ENCODE results near the gene VAV3.
"Not testable (repeated sequence)": the region's sequence is repeated elsewhere in the genome, so short reads cannot be mapped to it uniquely, and the experiment has no call there.

VAV3 gene

DNA sequence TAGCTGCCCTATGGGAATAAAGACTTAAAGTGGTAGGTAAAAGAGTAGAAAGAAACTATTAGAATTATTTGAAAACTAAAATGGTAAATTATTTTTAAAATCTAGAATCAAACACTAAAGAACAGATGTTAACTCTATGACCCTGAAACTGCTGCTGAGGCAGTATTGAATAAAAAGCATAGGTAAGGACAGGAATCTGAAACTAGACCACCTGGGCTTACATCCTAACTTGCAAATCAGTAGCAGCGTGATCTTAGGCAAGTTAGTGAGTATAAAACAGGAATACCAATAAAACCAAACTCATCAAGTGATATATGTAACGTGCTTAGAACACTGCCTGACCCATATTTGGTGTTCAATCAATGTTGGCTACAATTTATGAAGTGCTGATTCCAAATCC is 257.9 kb downstream of the VAV3 start:
- DNase-seq = no peak

DNA sequence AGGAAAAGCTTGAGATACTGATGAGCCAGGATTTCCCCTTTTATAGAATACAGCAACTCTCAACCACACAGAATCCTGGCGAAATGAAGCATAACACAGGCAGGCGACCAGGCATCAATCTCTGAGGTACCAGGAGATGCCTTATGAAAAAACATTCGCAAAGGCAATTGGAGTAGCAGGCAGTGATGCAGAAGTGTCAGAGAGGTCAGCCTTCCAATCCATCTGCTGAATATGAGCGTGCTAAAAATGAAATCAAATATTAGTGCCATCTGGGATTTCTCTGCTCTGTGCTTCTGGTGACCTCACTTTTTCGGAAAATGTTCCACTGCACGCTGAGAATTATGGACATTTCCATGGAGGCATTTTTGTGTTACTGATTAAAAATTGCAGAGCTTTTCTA is 258.8 kb downstream of the VAV3 start:
- DNase-seq = no peak

DNA sequence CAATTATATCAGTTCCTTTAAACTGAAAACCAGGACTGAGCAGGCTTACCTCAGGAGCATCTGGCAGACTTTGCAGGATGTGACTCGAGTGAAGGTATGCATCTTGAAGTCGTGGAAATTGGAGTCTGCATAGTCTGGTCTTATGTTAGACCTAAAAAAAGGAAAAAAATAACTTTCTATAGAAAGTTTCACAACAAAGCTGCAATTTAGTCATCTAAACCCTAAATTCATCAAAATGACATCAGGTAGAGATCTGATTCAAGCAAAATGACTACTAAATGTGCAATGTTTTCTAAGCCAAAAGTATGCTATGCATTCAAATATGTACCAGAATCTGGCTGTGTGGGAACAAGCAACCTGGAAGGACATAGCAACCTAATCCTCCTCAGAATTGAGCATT is 260.1 kb downstream of the VAV3 start:
- no peak for DNase-seq

DNA sequence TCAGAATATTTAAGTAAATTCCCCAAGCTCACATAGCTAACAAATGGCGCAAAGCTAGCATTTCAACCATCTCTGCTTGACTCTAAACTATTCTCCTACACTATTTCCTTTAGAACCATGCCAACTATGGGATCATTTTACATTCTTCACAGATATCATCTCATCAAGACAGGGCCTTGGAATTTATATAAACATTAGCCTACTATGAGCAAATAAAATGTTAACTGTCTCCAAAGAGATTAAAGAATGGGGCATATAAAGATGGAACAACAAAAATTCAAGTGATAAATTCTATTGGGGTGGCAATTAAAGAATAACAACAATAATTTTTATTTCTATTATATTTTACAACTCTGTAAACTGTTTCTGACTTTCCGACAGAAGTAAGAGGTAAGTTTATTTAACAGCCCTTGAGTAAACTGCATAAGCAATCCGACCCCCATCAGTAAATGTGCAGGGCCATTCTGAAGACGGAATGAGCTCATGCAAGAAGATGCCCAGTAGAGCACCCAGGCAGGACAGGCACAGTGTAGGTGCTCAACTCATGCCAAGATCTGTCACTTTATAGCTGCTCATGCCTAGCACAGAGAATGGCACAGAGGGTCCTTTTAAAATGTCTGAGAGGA is 261.9 kb downstream of the VAV3 start:
- DNase-seq = no peak

DNA sequence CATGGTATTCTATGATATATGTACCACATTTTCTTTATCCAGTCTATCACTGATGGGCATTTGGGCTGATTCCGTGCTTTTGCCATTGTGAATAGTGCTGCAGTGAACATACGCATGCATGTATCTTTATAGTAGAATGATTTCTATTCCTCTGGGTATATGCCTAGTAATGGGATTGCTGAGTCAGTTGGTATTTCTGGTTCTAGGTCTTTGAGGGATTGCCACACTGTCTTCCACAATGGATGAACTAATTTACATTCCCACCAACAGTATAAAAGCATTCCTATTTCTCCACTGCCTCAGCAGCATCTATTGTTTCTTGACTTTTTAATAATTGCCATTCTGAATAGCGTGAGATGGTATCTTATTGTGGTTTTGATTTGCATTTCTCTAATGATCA is 264.3 kb downstream of the VAV3 start:
- DNase-seq = not testable (repeated sequence)

DNA sequence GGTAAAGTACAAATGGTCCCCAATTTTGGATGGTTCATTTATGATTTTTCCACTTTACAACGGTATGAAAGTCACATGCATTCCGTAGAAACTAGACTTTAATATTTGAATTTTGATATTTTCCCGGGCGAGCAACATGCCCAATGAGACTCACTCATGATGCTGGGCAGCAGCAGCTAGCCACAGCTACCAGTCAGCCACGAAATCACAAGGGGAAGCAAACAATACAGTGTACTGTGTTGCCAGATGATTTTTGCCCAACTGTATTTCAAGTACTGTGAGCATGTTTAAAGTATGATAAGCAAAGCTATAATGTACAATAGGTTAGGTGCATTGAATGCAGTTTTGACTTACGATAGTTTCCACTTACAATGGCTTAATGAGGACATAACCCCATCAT is 266.8 kb downstream of the VAV3 start:
- DNase-seq = no peak

DNA sequence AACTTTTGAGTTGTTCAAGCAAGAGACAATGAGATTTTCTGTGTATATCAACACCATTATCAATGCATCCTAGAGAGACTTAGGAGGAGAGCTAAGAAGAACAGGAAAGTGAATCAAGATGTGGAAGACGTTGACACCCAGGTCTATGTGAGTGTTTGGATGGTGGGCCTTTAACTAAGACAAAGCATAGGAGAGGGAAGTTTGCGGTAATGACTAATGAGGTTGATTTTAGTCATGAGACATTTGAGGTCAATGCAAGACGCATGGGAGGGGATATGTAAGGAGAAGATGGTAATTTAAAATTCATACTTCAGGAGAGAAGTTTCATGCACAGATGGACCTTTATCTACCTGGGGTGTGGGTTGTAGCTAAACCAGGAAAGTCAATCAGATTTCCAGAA is 269.6 kb downstream of the VAV3 start:
- DNase-seq = no peak

DNA sequence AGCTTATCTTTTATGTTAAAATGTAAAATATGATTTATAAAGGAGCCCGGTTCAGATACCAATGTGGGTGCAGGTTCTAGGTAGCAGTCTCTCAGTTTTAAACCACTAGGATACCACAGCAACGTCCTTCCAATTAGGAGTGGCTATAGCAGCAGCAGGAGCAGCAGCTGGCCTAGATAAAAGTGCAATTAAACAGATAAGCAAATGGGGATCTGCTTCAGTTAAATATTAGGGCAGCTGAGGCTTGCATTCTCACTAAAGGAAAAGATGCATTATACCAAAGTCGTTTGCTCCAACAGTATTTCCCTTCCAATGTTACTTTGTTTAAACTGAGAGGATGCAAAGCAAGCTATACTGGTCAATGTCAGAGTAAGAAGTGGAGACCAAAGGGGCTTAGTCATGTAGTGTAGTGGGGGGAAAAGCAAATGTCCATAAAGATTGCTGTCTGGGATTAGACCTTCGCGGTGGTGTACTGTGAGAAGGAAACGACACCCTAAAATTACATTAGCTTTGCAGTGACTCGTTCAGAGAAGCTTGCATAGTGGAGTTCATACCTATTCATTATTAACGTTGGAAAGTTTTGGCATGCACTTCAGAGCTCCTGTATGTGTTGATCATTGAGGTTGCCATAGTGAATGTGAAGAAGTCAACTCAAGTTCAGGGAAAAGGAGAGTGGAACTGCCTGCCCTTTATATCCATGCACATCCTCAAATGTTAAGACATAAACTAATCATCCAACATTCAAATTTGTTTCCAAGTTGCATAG is 272.2 kb downstream of the VAV3 start:
- DNase-seq = no peak

DNA sequence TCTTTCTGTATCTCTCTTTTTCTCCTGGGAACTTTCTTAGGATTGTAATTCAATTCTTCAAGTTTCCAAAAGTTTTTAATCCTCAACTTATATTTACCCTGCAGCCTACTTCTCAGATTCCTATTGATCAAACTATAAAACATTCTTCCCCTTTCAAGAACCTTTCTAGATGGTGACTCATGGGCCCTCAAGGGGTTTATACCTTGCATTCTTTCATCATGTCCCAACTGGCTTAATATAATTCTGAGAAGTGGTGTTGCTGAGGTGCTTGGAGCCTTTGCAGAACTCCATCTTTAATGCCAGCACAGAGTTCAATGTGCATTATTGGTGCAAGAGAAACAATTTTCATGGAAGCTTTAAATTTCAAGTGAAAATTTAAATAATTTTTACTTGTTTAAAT is 273.4 kb downstream of the VAV3 start:
- no peak for DNase-seq

DNA sequence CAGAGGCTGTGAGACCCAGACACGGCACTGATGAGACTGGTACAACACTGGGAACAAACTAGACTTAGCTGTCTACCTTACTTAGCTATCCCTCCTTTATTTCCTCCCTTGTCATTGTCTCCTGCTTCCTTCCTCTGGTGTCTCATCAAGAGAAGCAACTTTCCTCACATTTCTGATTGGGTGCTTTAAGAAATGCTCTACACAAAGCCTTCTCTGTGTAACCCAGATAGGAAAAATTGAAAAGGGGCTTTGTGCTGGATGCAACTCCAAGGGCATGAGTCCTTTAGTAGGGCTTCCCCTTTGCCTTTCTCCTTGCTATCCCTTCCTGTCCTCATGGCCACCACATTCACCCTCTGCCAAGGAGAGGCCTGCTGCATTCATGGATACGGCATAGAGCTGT is 274.5 kb downstream of the VAV3 start:
- no peak for DNase-seq

DNA sequence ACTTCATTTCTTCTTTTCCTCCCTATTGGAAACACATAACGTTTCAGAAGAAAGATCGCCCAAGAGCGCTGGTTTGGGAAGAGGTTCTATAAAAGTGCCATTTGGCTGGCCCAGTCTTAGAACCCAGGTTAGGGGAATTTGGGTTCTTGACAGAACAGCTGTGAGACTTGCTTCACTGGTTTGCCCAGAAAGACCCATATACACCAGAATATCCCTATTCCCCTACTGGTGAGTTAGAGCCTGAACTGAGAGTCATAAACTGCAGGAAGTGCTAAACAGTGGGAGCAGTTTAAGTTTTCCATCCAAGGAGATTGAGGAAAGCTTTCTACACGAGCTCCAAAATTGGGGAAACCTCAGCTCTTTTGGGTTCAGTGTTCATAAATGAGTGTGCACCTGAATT is 275.2 kb downstream of the VAV3 start:
- no peak for DNase-seq

DNA sequence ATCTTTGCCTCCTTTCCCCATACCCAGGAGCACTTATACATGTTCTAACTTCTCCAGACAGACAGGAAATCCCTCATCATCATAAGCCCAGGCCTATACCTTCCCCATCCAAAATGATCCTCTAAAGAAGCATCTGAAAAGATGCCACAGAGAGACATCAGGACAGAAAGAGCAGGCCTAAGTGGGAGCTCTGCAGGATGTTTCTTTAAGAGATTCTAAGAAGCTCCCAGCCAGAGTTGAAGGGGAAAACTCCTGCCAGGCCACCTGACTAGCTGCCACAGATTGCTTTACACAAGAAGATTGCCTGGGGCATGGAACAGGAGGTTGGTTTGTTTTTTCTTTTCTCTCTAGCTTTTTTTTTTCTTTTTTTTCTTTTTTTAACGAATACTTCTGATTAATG is 275.8 kb downstream of the VAV3 start:
- DNase-seq = no peak

DNA sequence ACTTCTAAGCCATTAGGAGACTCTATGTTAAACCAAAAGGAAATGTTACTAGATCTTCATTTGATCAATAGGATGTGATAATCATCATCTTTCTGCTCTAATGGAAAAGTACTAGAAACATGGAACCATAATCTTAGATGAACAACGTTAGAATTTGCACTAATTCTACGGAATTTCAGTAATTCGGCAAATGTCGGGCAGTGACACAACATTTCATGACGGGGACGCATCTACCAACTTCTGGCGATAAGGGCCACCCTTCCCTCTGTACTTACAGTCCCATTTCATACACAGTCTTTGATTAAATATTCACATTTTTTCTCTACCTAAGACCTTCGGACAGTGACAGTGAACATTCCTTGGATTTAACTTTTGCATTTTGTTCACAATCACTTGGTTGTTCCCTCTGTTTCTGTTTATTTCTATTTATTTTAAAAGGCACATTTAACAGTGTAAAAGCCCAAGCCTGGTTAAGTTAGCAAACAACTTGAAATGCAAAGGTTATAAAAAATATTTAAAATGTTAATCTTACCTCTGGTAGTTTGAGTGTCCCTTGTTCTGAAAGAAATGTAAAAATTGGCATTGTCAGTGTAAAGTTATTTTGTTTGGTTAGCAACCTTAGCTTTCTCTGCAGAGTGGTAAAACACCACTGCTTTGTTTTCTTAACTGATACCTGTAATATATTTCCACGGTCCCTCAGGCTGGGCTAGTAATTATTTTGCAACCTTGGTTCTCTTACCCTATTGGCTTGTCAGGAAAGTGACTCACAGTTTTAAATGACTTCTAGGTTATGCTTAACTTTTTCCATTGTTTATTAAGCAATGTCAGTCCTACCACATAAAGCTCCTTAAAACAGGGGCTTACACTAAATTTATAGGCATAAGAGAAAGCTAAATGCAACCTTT is 276.9 kb downstream of the VAV3 start:
- no peak for DNase-seq

DNA sequence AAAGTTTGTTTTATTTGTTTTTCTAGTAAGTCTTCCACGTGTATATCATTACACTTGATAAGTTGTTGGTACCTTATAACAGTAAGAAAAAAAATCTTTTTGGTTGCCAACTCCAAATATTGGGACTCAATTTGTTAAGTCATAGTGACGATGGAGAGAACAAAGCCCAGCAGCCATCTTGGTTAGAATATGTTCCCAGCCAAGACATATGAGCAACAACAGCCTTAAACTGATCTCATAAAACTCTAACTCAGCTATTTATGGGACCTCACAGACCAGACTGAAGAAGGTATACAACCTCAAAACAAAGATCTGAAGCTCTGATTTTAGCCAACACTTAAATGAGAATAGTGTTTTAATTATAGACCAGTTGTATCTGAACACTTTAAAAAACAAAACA is 281.3 kb downstream of the VAV3 start:
- DNase-seq = no peak

DNA sequence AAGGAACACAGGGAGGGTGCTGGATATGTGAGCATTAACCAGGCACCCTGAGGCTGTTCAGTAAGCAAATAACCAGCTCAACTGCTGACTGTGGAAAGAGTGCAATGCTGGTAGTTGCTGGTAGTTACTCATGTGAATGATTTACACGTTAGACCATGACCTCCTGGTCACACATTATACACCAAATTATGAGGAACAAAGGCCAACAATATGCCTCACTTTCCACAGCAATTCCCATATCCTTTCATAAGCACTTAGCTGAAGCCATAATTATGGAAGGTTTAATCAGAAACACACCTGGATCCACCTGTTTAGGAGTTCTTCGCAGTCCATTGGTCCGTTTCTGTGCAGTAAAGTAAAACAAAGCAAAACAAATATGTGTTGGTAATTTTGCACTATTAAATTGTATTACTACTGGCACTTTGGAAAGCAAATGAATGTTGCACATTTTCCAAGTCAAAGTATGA is 281.8 kb downstream of the VAV3 start:
- DNase-seq = no peak

DNA sequence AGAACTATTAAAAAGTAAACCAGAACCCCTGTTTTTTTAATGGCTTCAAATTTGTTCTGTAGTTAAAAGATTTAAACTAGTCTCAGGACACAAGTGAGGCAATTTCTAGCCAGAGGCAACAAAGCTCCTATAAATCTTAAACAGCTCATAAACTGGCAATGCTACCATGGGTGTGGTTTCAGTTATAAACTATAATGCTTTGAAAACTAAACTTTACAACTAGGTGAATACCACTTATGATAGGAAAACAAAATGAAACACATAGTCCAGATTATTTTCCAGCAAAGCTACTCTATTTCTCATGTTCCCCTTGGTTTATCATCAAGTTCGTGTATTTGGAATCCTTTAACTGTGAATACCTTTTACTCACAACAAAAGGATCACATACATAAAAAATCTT is 282.5 kb downstream of the VAV3 start:
- DNase-seq = no peak

DNA sequence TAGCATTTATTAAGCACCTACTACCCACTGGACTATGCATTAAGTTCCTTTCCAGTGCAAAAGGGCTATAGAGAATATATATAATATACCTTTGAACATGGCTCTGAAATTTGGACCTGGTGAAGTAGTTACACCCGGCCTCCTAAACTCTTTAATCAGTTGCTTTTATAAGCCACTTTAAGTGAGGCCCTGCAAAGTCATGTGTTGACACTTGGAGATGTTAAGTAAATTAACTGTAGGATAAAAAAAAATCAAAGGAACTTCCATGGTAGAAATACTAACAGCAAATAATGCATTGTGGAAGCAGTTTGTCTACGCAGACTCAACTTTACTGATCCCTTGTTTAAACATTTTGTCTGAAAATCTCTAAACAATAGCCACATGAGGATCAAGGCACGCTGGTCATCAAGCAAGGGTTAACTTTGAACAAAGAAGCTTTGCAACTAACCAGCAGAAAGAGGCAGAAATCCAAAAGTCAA is 283.9 kb downstream of the VAV3 start:
- no peak for DNase-seq

DNA sequence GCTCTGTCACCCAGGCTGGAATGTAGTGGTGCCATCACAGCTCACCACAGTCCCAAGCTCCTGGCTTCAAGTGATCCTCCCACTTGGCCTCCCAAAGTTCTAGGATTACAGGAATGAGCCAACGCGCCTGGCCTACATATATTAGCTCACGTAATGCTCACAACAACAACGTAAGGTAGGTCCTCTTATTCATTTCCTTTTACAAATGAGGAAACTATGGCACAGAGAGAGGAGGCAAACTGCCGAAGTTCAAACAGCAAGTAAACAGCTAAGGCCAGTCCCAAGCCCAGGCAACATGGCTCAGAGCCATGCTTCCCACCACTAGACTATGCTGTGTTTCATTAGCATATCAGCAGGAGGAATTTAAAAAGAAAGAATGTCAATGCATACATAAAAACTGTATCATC is 284.4 kb downstream of the VAV3 start:
- DNase-seq = no peak

DNA sequence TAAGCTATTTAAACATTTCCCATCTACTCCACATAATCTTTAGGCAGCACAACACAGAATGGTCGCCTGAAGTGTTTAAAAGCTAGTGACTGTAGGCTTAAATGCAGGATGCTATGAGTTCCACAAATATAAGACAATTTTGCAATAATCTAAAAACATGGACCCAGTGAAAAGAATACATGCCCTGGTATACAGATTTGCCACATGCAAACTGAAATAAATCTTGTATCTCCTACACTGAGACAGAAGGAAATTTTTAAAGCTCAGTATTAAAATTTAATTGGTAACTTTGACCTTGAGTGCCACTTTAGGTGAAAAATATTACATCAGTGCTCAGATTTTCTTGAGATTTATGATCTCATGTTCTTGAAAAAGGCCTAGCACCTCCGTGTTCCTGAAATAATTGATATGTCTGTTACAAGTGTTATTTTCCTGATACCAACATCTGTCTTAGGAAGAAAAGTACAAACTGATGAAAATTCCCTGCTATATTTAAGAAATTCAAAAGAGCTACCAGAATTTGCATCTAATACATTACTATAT is 285.5 kb downstream of the VAV3 start:
- no peak for DNase-seq

DNA sequence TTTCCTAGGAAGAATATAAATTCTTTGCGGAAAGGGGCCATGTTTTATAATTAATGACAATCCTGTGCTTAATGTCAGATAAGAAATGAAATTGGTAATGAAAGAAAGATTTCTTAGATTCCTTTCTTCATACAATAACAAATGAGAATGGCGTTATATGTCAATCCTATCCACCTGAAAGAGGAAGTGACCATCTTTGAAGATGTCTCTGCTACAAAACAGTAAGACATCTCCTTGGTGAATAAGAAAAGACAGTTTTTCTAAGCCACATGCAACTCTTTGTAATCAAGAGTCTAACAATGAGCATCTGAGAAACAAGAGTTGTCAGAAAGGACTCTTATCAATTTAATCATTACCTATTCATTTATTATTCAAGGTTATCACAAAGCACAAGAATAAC is 286.0 kb downstream of the VAV3 start:
- DNase-seq = no peak

DNA sequence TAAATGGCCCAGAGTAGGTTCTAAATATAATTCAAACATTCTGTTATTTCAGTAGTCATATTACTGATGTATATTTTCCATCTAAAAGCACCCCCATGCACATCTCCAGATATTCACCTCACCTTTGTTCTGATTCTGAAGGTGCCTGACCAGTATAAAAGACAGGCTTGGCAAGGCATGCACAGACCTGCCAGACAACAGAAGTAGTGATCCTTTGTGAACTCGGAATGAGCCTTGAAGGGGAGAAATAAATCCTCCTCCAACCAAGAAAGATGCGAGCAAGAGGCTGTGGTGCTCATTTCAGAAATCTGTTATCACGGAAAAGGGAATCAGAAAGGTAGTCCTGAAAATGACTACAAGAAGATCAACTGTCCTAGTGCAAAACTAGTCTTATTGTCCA is 287.3 kb downstream of the VAV3 start:
- no peak for DNase-seq

DNA sequence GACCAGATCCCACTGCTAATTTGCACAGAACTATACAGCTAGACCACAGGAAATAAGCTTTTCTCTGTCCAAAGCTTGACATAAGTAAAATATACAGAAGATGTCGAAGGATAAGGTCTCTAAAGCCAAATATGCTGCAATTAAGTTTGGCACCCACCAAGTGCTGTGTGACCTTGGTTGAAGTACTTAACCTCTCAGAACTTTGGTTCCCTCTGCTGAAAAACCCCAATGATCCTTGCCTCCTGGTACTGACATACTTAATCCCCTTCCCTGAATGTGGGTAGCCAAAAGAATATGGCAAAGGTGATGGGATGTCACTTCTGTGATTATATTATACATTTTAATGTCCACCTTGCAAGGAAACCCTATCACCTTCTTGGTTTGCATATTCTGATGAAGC is 290.5 kb downstream of the VAV3 start:
- DNase-seq = no peak

DNA sequence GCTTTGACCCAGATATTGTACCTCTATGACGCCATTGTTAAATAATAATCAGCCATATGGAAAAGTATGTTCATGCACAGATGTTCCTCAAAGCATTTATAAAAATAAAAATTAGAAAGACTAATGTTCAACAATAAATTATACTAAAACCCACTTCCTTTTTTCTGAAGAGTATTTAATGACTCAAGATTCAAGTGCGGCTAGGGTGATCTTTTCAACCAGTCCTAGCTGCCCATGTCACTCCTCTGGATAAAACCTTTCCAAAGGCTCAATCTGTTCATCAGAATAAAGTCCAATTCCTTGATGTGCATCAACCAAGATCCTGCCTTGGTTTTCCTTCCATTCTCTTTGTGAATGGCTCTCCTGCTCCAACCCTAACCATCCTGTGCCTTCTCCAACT is 292.0 kb downstream of the VAV3 start:
- no peak for DNase-seq

Measured in stimulated activated CD4-positive, alpha-beta T cell treated with anti-CD3 and anti-CD28 coated beads, Interleukin-1b, Interleukin-23, amount 100 ng/mL, for 48 hours (primary cell).